CD14-positive monocyte (primary cell): ENCODE measurements around the gene SYDE1. TPM values are rescaled to one million over a fixed set of nuclear protein-coding genes. Genes with fewer than 3 reads are reported as not detected.

Source experiments
- DNase-seq, 3 donors: peaks; one replicate each; pipeline ENCODE4 v3.0.0-alpha.2; 2011 to 2022
- H2AFZ ChIP-seq: 2 replicates; pipeline ENCODE4 v1.6.0; 2012; ENCODE audit warnings: mild to moderate bottlenecking, low read depth, low read length, inconsistent platforms; ENCODE audit not compliant: insufficient read depth, poor library complexity, severe bottlenecking
- H3K27ac ChIP-seq, 2 donors: 1 replicate in 1 of 2; 2 replicates in 1 of 2; pipeline ENCODE4 v1.5.1; 2012 to 2013; ENCODE audit warnings: low read length in 2 of 2, control low read depth in 1 of 2, inconsistent platforms in 1 of 2, low read depth in 1 of 2, mild to moderate bottlenecking in 1 of 2
- H3K27me3 ChIP-seq, 2 donors: one replicate each; pipeline versions ENCODE4 v1.6.0 to v1.6.1; 2011 to 2013; ENCODE audit warnings: low read length in 2 of 2; ENCODE audit not compliant: control insufficient read depth in 2 of 2, insufficient read depth in 2 of 2
- H3K36me3 ChIP-seq, 2 donors: replicated peaks in 1 of 2; 1 replicate in 1 of 2; 2 replicates in 1 of 2; pipeline versions ENCODE4 v1.5.1 to v1.6.1; 2012 to 2013; ENCODE audit warnings: low read length in 2 of 2, control low read depth in 1 of 2, inconsistent platforms in 1 of 2, mild to moderate bottlenecking in 1 of 2; ENCODE audit not compliant: insufficient read depth in 2 of 2, control insufficient read depth in 1 of 2
- H3K4me1 ChIP-seq, 2 donors: 1 replicate in 1 of 2; 2 replicates in 1 of 2; pipeline versions ENCODE4 v1.5.1 to v1.6.1; 2012 to 2013; ENCODE audit warnings: low read length in 2 of 2, control low read depth in 1 of 2, inconsistent platforms in 1 of 2, mild to moderate bottlenecking in 1 of 2, moderate library complexity in 1 of 2; ENCODE audit not compliant: insufficient read depth in 2 of 2, control insufficient read depth in 1 of 2
- H3K4me2 ChIP-seq: replicated peaks from 2 replicates; pipeline ENCODE3; 2012; ENCODE audit warnings: low read length, moderate library complexity, mild to moderate bottlenecking; ENCODE audit not compliant: poor library complexity, severe bottlenecking; ENCODE audit errors: extremely low read depth
- H3K4me3 ChIP-seq, 3 experiments: fragments of 200-600 bp in 1 of 3; sonication (generic) in 1 of 3; replicated peaks in 1 of 3; 1 replicate in 2 of 3; 2 replicates in 1 of 3; pipeline ENCODE4 v1.5.1; 2011 to 2013; ENCODE audit warnings: low read length in 3 of 3, mild to moderate bottlenecking in 3 of 3, control low read depth in 2 of 3, low read depth in 2 of 3, inconsistent platforms in 1 of 3, moderate library complexity in 1 of 3
- H3K79me2 ChIP-seq: 2 replicates; pipeline ENCODE4 v1.6.0; 2012; ENCODE audit warnings: mild to moderate bottlenecking, control low read depth, inconsistent platforms, low read length, moderate library complexity; ENCODE audit not compliant: insufficient read depth
- H3K9ac ChIP-seq: 2 replicates; pipeline ENCODE4 v1.6.0; 2017; ENCODE audit warnings: low read length, mild to moderate bottlenecking; ENCODE audit not compliant: insufficient read depth, poor library complexity, severe bottlenecking
- H3K9me3 ChIP-seq, 2 donors: replicated peaks in 1 of 2; 1 replicate in 1 of 2; 2 replicates in 1 of 2; pipeline versions ENCODE4 v1.5.1 to v1.6.1; 2012 to 2013; ENCODE audit warnings: low read length in 2 of 2, control low read depth in 1 of 2; ENCODE audit not compliant: control insufficient read depth in 1 of 2, insufficient read depth in 1 of 2
- H4K20me1 ChIP-seq: 2 replicates; pipeline ENCODE4 v1.6.0; 2012; ENCODE audit warnings: mild to moderate bottlenecking, low read length, control low read depth, moderate library complexity; ENCODE audit not compliant: insufficient read depth
- H3K27ac Mint-ChIP-seq, 7 donors: one replicate each; pipeline ENCODE4 v1.8.0; 2020; ENCODE audit warnings: mild to moderate bottlenecking in 7 of 7, mixed read lengths in 7 of 7, moderate library complexity in 6 of 7, inconsistent platforms in 2 of 7
- H3K27me3 Mint-ChIP-seq, 3 donors: one replicate each; pipeline ENCODE4 v1.8.0; 2021 to 2022; ENCODE audit warnings: low read depth in 3 of 3, mild to moderate bottlenecking in 3 of 3, mixed read lengths in 3 of 3, moderate library complexity in 3 of 3, inconsistent platforms in 1 of 3
- H3K36me3 Mint-ChIP-seq, 2 donors: one replicate each; pipeline ENCODE4 v1.8.0; 2020; ENCODE audit warnings: mixed read lengths in 2 of 2, inconsistent platforms in 1 of 2, mild to moderate bottlenecking in 1 of 2
- H3K4me1 Mint-ChIP-seq: one replicate; pipeline ENCODE4 v1.8.0; 2020; ENCODE audit warnings: mild to moderate bottlenecking, mixed read lengths
- H3K4me3 Mint-ChIP-seq, 2 donors: one replicate each; pipeline ENCODE4 v1.8.0; 2020; ENCODE audit warnings: mild to moderate bottlenecking in 2 of 2, mixed read lengths in 2 of 2, moderate library complexity in 1 of 2
- H3K9me3 Mint-ChIP-seq, 7 donors: one replicate each; pipeline ENCODE4 v1.8.0; 2020 to 2022; ENCODE audit warnings: mixed read lengths in 7 of 7, mild to moderate bottlenecking in 6 of 7, moderate library complexity in 6 of 7, inconsistent platforms in 2 of 7
- WGBS: methylation state at CpG from one replicate; pipeline ENCODE4 v1.1.5; 2013; ENCODE audit warnings: missing lambda C conversion rate; ENCODE audit not compliant: insufficient coverage; 5-methylcytosine and 5-hydroxymethylcytosine counted together
- intact Hi-C, 2 donors: fragments of 100-400 bp; cut with micrococcal nuclease; formaldehyde crosslinking; loops; one replicate each; pipeline versions ENCODE4 v1.15.0 to v1.15.1; 2023
- polyA plus RNA-seq, 3 donors: library from polyadenylated mRNA; depleted of rRNA in 1 of 3; unstranded in 2 of 3; stranded (reverse) in 1 of 3; fragments of 300-500 nt in 2 of 3; fragments of >200 nt in 1 of 3; fragmentation: Illumina TruSeq in 2 of 3; gene quantifications; 1 replicate in 2 of 3; 2 replicates in 1 of 3; pipeline ENCODE4 v1.2.3, GENCODE V29; 2012 to 2021
- TF ChIP-seq, protein P1 (sequence below): fragments of 200-600 bp; IDR thresholded peaks from one replicate; pipeline ENCODE4 v1.8.0; 2022; ENCODE audit warnings: antibody characterized with exemption, mild to moderate bottlenecking

SYDE1 gene
- polyA plus RNA-seq, 3 donors: not detected

- intact Hi-C loops: no loop called here
- H3K36me3 Mint-ChIP-seq: peaks cover 22 to 28% of the 10 kb centered on the region in 2 donors
- Histone ChIP-seq H3K4me2 (no peak overlapping the region), H3K36me3 (peaks cover 21 to 29% of the 10 kb centered on the region in 2 donors), H3K27ac (no peak overlapping the region), H3K4me3 (no peak overlapping the region), H2AFZ (no peak overlapping the region), H3K79me2 (no peaks in the 10 kb centered on the region), H3K27me3 (peaks cover 13 to 20% of the 10 kb centered on the region in 2 donors), H3K9ac (no peak overlapping the region), H4K20me1 (no peaks in the 10 kb centered on the region), H3K9me3 (no peaks in the 10 kb centered on the region), H3K4me1 (peaks cover 0 to 2% of the 10 kb centered on the region in 2 donors)
- H3K27me3 Mint-ChIP-seq: peaks cover 16 to 27% (median 21%) of the 10 kb centered on the region in 3 donors
- WGBS: no CpG with 5 or more reads among the region's 1 CpG
- H3K27ac Mint-ChIP-seq: no peak overlapping the region
- TF ChIP-seq, protein P1, sequence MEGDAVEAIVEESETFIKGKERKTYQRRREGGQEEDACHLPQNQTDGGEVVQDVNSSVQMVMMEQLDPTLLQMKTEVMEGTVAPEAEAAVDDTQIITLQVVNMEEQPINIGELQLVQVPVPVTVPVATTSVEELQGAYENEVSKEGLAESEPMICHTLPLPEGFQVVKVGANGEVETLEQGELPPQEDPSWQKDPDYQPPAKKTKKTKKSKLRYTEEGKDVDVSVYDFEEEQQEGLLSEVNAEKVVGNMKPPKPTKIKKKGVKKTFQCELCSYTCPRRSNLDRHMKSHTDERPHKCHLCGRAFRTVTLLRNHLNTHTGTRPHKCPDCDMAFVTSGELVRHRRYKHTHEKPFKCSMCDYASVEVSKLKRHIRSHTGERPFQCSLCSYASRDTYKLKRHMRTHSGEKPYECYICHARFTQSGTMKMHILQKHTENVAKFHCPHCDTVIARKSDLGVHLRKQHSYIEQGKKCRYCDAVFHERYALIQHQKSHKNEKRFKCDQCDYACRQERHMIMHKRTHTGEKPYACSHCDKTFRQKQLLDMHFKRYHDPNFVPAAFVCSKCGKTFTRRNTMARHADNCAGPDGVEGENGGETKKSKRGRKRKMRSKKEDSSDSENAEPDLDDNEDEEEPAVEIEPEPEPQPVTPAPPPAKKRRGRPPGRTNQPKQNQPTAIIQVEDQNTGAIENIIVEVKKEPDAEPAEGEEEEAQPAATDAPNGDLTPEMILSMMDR: no peak
- peaks cover 10% of the 10 kb centered on the region for H3K4me1 Mint-ChIP-seq
- no peak overlapping the region for H3K4me3 Mint-ChIP-seq
- DNase-seq: no peak
- H3K9me3 Mint-ChIP-seq: peaks cover 0 to 6% (median 3%) of the 10 kb centered on the region in 7 donors
These were observed 4.6 kb downstream of the SYDE1 start for GRCh38 chr19:15111758-15112157.

DNA sequence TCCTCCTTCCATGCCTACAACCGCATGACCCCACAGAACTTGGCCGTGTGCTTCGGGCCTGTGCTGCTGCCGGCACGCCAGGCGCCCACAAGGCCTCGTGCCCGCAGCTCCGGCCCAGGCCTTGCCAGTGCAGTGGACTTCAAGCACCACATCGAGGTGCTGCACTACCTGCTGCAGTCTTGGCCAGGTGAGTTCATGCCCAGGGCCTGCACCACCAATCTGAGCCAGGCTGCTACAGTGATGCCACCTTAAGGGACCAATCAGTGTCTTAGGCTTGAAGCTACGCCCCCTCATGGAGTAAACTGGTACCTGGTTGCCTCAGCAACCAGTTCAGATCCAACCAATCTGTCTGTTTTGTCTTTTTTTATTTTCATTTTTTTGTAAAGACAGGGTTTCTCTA lies 5.2 kb downstream of the SYDE1 start:
- H3K27ac Mint-ChIP-seq: no peak overlapping the region
- no peaks in the 10 kb centered on the region for H3K79me2 ChIP-seq
- H3K27me3 ChIP-seq: peaks cover 9 to 15% of the 10 kb centered on the region in 2 donors
- H4K20me1 ChIP-seq: no peaks in the 10 kb centered on the region
- no peak overlapping the region for H3K4me2 ChIP-seq
- H3K36me3 Mint-ChIP-seq: peaks cover 26 to 34% of the 10 kb centered on the region in 2 donors
- no peak overlapping the region for H3K4me3 Mint-ChIP-seq
- intact Hi-C loops: no loop called here
- DNase-seq: no peak
- no peak overlapping the region for H3K27ac ChIP-seq
- TF ChIP-seq, protein P1: no peak
- H3K9ac ChIP-seq: no peak overlapping the region
- H3K4me3 ChIP-seq: no peak overlapping the region
- H3K4me1 Mint-ChIP-seq: peaks cover 7% of the 10 kb centered on the region
- no peak overlapping the region for H2AFZ ChIP-seq
- WGBS: 93% methylated on average over 10 of the region's 11 CpGs
- H3K4me1 ChIP-seq: peaks cover 0 to 1% of the 10 kb centered on the region in 2 donors
- H3K36me3 ChIP-seq: peaks cover 27 to 35% of the 10 kb centered on the region in 2 donors
- H3K27me3 Mint-ChIP-seq: peaks cover 13 to 22% (median 18%) of the 10 kb centered on the region in 3 donors
- H3K9me3 Mint-ChIP-seq: peaks cover 0 to 4% (median 0%) of the 10 kb centered on the region in 7 donors
- no peaks in the 10 kb centered on the region for H3K9me3 ChIP-seq
